Neural progenitor cell (in vitro differentiated cells): Measurements from ENCODE around the gene BCAR1. TPM values are rescaled to one million over a fixed set of nuclear protein-coding genes. Genes with fewer than 3 reads are reported as not detected.

ENCODE experiments used
- DNase-seq: peaks from one replicate; pipeline ENCODE4 v3.0.0-alpha.2; 2016; ENCODE audit warnings: low spot score
- H2AFZ ChIP-seq: fragments of 200-600 bp; sonication (generic); replicated peaks from 2 replicates; pipeline ENCODE4 v1.6.1; 2016; ENCODE audit warnings: antibody characterized with exemption
- H3F3A ChIP-seq: fragments of 200-600 bp; sonication (generic); 2 replicates; pipeline ENCODE4 v1.6.1; 2016; ENCODE audit warnings: antibody characterized with exemption, low read depth
- H3K27ac ChIP-seq: fragments of 200-600 bp; sonication (generic); 2 replicates; pipeline ENCODE4 v1.5.1; 2016; ENCODE audit warnings: mild to moderate bottlenecking
- H3K27me3 ChIP-seq: fragments of 200-600 bp; sonication (generic); 2 replicates; pipeline ENCODE4 v1.6.1; 2016; ENCODE audit warnings: mild to moderate bottlenecking, moderate library complexity
- H3K36me3 ChIP-seq: fragments of 200-600 bp; sonication (generic); 2 replicates; pipeline ENCODE4 v1.5.1; 2016
- H3K4me1 ChIP-seq: fragments of 200-600 bp; sonication (generic); 2 replicates; pipeline ENCODE4 v1.6.1; 2016; ENCODE audit warnings: mixed run types
- H3K4me2 ChIP-seq: fragments of 200-600 bp; sonication (generic); 2 replicates; pipeline ENCODE4 v1.6.1; 2016
- H3K4me3 ChIP-seq: fragments of 200-600 bp; sonication (generic); 2 replicates; pipeline ENCODE4 v1.5.1; 2016
- H3K79me2 ChIP-seq: fragments of 200-600 bp; sonication (generic); 2 replicates; pipeline ENCODE4 v1.6.1; 2016; ENCODE audit warnings: low read depth
- H3K9ac ChIP-seq: fragments of 200-600 bp; sonication (generic); 2 replicates; pipeline ENCODE4 v1.6.1; 2016
- H3K9me3 ChIP-seq: fragments of 200-600 bp; sonication (generic); 2 replicates; pipeline ENCODE4 v1.5.1; 2016; ENCODE audit warnings: low read depth
- H4K20me1 ChIP-seq: fragments of 200-600 bp; sonication (generic); 2 replicates; pipeline ENCODE4 v1.6.1; 2016; ENCODE audit warnings: low read depth
- H3K27ac Mint-ChIP-seq: 3 replicates; pipeline ENCODE4 v1.8.0; 2021; ENCODE audit warnings: mixed read lengths
- H3K27me3 Mint-ChIP-seq: 2 replicates; pipeline ENCODE4 v1.8.0; 2022; ENCODE audit warnings: low read depth, mild to moderate bottlenecking, inconsistent platforms, moderate library complexity, mixed read lengths; ENCODE audit not compliant: insufficient read depth
- H3K36me3 Mint-ChIP-seq: 3 replicates; pipeline ENCODE4 v1.8.0; 2021; ENCODE audit warnings: mixed read lengths
- H3K4me1 Mint-ChIP-seq: 3 replicates; pipeline ENCODE4 v1.8.0; 2021; ENCODE audit warnings: mixed read lengths
- H3K4me3 Mint-ChIP-seq: 3 replicates; pipeline ENCODE4 v1.8.0; 2021; ENCODE audit warnings: mild to moderate bottlenecking, moderate library complexity, mixed read lengths
- H3K9me3 Mint-ChIP-seq: 3 replicates; pipeline ENCODE4 v1.8.0; 2020; ENCODE audit warnings: mixed read lengths
- EZH2 ChIP-seq: fragments of 200-600 bp; sonication (generic); IDR thresholded peaks from 2 replicates; pipeline ENCODE4 v1.6.1; 2017; ENCODE audit warnings: antibody characterized with exemption, mild to moderate bottlenecking, moderate library complexity
- EZH2phosphoT487 ChIP-seq: fragments of 200-600 bp; sonication (generic); IDR thresholded peaks from 2 replicates; pipeline ENCODE4 v1.6.1; 2017; ENCODE audit warnings: antibody characterized with exemption
- total RNA-seq: library from RNA; depleted of rRNA; stranded (reverse); fragments of >200 nt; gene quantifications from 2 replicates; pipeline ENCODE4 v1.2.3, GENCODE V29; 2015; ENCODE audit warnings: low replicate concordance
- TF ChIP-seq, protein P1 (sequence below): fragments of 200-600 bp; sonication (generic); IDR thresholded peaks from 2 replicates; pipeline ENCODE4 v1.5.1; 2017; ENCODE audit warnings: antibody characterized with exemption, mild to moderate bottlenecking

BCAR1 gene
- total RNA-seq, 1 donor from 2014 or later, result 10.9 TPM

DNA sequence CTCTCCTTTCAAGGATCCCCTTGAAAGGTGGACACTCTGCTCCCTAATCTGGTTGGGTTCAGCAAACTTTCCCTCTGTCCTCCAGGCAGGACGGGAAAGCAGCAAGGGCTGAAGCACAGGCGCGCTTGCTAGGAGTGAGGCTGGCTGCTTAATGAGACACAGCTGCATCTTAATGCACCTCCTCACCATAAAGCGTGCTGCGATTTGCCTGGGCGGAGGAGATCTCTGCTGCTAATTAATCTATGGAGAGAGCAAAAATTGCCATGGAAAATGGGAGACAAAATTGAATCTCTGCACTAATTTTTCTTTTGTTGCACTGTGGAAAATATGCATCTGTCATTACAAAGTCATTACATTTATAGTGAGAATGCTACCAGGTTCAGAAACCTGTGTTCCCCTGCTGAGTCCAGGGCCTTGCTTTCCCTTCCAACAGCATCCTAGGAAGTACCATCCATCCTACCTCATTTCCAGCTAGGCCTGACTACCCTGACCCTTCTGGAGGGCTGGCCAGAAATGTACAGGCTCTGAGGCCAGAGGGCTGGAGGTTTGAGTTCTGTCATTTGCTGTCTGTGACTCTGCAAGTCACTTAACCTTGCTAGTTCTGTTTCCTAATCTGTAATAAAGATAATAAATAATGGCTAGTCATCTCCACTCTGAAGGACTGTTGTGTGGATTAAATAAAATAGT is 43.5 kb upstream of the BCAR1 start:
- no peak for DNase-seq
- H3K27ac Mint-ChIP-seq, result peak overlapping the region; percentile 16

DNA sequence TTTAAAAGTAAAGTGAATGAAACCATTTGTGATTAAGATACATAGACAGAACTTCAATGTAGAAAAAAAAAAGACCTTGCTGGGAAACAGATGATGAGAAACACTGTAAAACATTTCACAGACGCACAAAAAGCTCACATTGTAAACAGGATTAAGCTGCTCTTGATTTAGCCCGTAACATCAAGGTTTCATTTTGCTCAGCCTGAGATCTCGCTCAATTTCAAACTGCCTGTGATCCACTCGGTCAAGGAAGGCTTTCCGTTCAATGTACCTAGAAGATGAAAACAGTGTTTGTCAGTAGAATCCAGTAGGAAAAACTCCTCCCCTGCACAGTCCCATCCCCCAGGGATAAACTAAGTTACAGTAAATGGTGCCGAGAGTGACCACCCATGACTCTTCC is 42.3 kb upstream of the BCAR1 start:
- Histone ChIP-seq H3K79me2 (no peaks in the 10 kb centered on the region), H3K9me3 (no peaks in the 10 kb centered on the region), H4K20me1 (no peaks in the 10 kb centered on the region), H3K4me1 (no peaks in the 10 kb centered on the region), H3K9ac (peak overlapping the region; percentile 2), H3K27me3 (no peaks in the 10 kb centered on the region), H3F3A (no peaks in the 10 kb centered on the region), H3K4me3 (no peak overlapping the region), H2AFZ (no peak overlapping the region), H3K36me3 (no peaks in the 10 kb centered on the region), H3K4me2 (no peak overlapping the region), H3K27ac (no peak overlapping the region)
- Mint-ChIP-seq H3K27ac (no peak overlapping the region), H3K4me3 (no peak overlapping the region), H3K9me3 (no peaks in the 10 kb centered on the region), H3K27me3 (peaks cover 4% of the 10 kb centered on the region), H3K36me3 (peaks cover 23% of the 10 kb centered on the region), H3K4me1 (peaks cover 12% of the 10 kb centered on the region)
- no peak for TF ChIP-seq EZH2phosphoT487
- TF ChIP-seq EZH2, result no peak
- TF ChIP-seq, protein P1, sequence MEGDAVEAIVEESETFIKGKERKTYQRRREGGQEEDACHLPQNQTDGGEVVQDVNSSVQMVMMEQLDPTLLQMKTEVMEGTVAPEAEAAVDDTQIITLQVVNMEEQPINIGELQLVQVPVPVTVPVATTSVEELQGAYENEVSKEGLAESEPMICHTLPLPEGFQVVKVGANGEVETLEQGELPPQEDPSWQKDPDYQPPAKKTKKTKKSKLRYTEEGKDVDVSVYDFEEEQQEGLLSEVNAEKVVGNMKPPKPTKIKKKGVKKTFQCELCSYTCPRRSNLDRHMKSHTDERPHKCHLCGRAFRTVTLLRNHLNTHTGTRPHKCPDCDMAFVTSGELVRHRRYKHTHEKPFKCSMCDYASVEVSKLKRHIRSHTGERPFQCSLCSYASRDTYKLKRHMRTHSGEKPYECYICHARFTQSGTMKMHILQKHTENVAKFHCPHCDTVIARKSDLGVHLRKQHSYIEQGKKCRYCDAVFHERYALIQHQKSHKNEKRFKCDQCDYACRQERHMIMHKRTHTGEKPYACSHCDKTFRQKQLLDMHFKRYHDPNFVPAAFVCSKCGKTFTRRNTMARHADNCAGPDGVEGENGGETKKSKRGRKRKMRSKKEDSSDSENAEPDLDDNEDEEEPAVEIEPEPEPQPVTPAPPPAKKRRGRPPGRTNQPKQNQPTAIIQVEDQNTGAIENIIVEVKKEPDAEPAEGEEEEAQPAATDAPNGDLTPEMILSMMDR, result no peak
- DNase-seq, result no peak

More for the DNA sequence above, 43.5 kb upstream of the BCAR1 start:
- Histone ChIP-seq H2AFZ (no peak overlapping the region), H3F3A (no peaks in the 10 kb centered on the region), H3K4me1 (no peaks in the 10 kb centered on the region), H3K9me3 (no peaks in the 10 kb centered on the region), H4K20me1 (no peaks in the 10 kb centered on the region), H3K27ac (no peak overlapping the region), H3K79me2 (no peaks in the 10 kb centered on the region), H3K27me3 (no peaks in the 10 kb centered on the region), H3K9ac (peak overlapping the region; percentile 2), H3K4me2 (no peak overlapping the region), H3K36me3 (no peaks in the 10 kb centered on the region), H3K4me3 (no peak overlapping the region)
- Mint-ChIP-seq H3K4me1 (peaks cover 12% of the 10 kb centered on the region), H3K4me3 (peak overlapping the region; percentile 1), H3K9me3 (no peaks in the 10 kb centered on the region), H3K27me3 (peaks cover 2% of the 10 kb centered on the region), H3K36me3 (peaks cover 28% of the 10 kb centered on the region)
- TF ChIP-seq, protein P1, result no peak

DNA sequence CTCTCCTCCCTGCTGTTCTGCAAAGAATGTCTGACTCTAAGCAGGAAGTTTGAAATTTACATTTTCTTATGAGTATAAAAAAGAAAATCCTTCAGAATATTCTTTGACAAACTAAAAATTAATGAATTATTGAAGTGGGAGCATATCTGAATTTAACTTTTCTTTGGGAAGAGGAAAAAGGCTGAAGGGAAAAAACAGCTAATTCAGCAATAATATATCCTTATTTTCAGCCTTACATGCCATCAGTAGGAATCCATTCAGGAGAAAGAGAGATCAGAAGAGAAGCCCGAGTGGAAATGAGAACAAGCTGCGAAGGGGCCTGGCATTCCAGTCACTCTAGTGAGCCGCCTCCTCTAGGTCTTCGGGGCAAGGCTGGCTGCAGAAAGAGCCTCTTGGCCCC is 41.7 kb upstream of the BCAR1 start:
- H3K27ac ChIP-seq, result no peak overlapping the region
- H3K4me1 ChIP-seq, result no peaks in the 10 kb centered on the region
- H3K79me2 ChIP-seq, result no peaks in the 10 kb centered on the region
- H3K9ac ChIP-seq, result no peak overlapping the region
- no peaks in the 10 kb centered on the region for H3K9me3 Mint-ChIP-seq
- H3F3A ChIP-seq, result no peaks in the 10 kb centered on the region
- no peaks in the 10 kb centered on the region for H3K9me3 ChIP-seq
- H2AFZ ChIP-seq, result no peak overlapping the region
- H3K4me3 Mint-ChIP-seq, result no peak overlapping the region
- H3K4me3 ChIP-seq, result no peak overlapping the region
- H3K27me3 ChIP-seq, result no peaks in the 10 kb centered on the region
- H3K36me3 ChIP-seq, result no peaks in the 10 kb centered on the region
- TF ChIP-seq EZH2, result no peak
- no peak for TF ChIP-seq EZH2phosphoT487
- TF ChIP-seq, protein P1, result no peak
- peaks cover 22% of the 10 kb centered on the region for H3K36me3 Mint-ChIP-seq
- H4K20me1 ChIP-seq, result peaks cover under 1% of the 10 kb centered on the region
- H3K4me1 Mint-ChIP-seq, result peaks cover 16% of the 10 kb centered on the region
- H3K27ac Mint-ChIP-seq, result no peak overlapping the region
- peaks cover 6% of the 10 kb centered on the region for H3K27me3 Mint-ChIP-seq
- no peak for DNase-seq
- no peak overlapping the region for H3K4me2 ChIP-seq
